ENCODE results near the gene FOXP1.

GRCh38 chr3:71530903-71531530, 52.5 kb downstream of the FOXP1 start:
- TF ChIP-seq CTCF (IDR thresholded peaks at IDR 0.05; ENCODE audit: insufficient read depth, low read depth, low read length), result no peak
- TF ChIP-seq EZH2 (IDR thresholded peaks at IDR 0.05; ENCODE audit: insufficient read depth, low read length), result no peak

Data from astrocyte (in vitro differentiated cells and primary cell).